ENCODE measurements around the gene ZC3H8. TPM values are rescaled to one million over a fixed set of nuclear protein-coding genes. Genes with fewer than 3 reads are reported as not detected.

ZC3H8 gene
- total RNA-seq, 1 donor: 7.6 TPM

- Histone ChIP-seq H3K4me3 (ENCODE audit: insufficient read depth, low read length) (no peak overlapping the region), H2AFZ (ENCODE audit: low read length) (peak overlapping the region; percentile 25), H3K36me3 (ENCODE audit: insufficient read depth, low read length) (no peaks in the 10 kb centered on the region), H3K27me3 (ENCODE audit: insufficient read depth, low read length) (no peaks in the 10 kb centered on the region), H3K27ac (ENCODE audit: low read depth, low read length) (no peak overlapping the region), H3K9me3 (ENCODE audit: low read depth, low read length) (no peaks in the 10 kb centered on the region), H3K4me1 (ENCODE audit: insufficient read depth, low read length) (peaks cover 17% of the 10 kb centered on the region), H4K20me1 (ENCODE audit: insufficient read depth, low read length) (no peaks in the 10 kb centered on the region), H3K79me2 (ENCODE audit: insufficient read depth, low read length) (peaks cover 12% of the 10 kb centered on the region), H3K4me2 (ENCODE audit: insufficient read depth, low read length) (no peak overlapping the region)
- TF ChIP-seq CTCF (IDR thresholded peaks at IDR 0.05; ENCODE audit: extremely low read depth, low read depth, low read length): no peak
- peak; percentile 51 for DNase-seq (ENCODE audit: insufficient read length, low spot score, missing footprints)
Observed at GRCh38 chr2:112257575-112257974, 2.7 kb upstream of the ZC3H8 start.

GRCh38 chr2:112256654-112257053 is 1.8 kb upstream of the ZC3H8 start:
- Histone ChIP-seq H3K4me2 (ENCODE audit: insufficient read depth, low read length) (no peak overlapping the region), H3K4me3 (ENCODE audit: insufficient read depth, low read length) (no peak overlapping the region), H3K36me3 (ENCODE audit: insufficient read depth, low read length) (no peaks in the 10 kb centered on the region), H3K9me3 (ENCODE audit: low read depth, low read length) (no peaks in the 10 kb centered on the region), H2AFZ (ENCODE audit: low read length) (no peak overlapping the region), H3K4me1 (ENCODE audit: insufficient read depth, low read length) (peaks cover 17% of the 10 kb centered on the region), H3K27me3 (ENCODE audit: insufficient read depth, low read length) (no peaks in the 10 kb centered on the region), H3K79me2 (ENCODE audit: insufficient read depth, low read length) (peaks cover 19% of the 10 kb centered on the region), H3K27ac (ENCODE audit: low read depth, low read length) (no peak overlapping the region), H4K20me1 (ENCODE audit: insufficient read depth, low read length) (no peaks in the 10 kb centered on the region)
- DNase-seq (ENCODE audit: insufficient read length, low spot score, missing footprints): no peak
- TF ChIP-seq CTCF (IDR thresholded peaks at IDR 0.05; ENCODE audit: extremely low read depth, low read depth, low read length): no peak

- Histone ChIP-seq H3K79me2 (ENCODE audit: insufficient read depth, low read length) (peaks cover 24% of the 10 kb centered on the region), H3K27ac (ENCODE audit: low read depth, low read length) (no peak overlapping the region), H3K27me3 (ENCODE audit: insufficient read depth, low read length) (no peaks in the 10 kb centered on the region), H3K36me3 (ENCODE audit: insufficient read depth, low read length) (no peaks in the 10 kb centered on the region), H3K4me3 (ENCODE audit: insufficient read depth, low read length) (no peak overlapping the region), H3K4me2 (ENCODE audit: insufficient read depth, low read length) (no peak overlapping the region), H2AFZ (ENCODE audit: low read length) (no peak overlapping the region), H4K20me1 (ENCODE audit: insufficient read depth, low read length) (no peaks in the 10 kb centered on the region), H3K4me1 (ENCODE audit: insufficient read depth, low read length) (peaks cover 21% of the 10 kb centered on the region), H3K9me3 (ENCODE audit: low read depth, low read length) (no peaks in the 10 kb centered on the region)
- no peak for TF ChIP-seq CTCF (IDR thresholded peaks at IDR 0.05; ENCODE audit: extremely low read depth, low read depth, low read length)
- no peak for DNase-seq (ENCODE audit: insufficient read length, low spot score, missing footprints)
Observed at GRCh38 chr2:112255875-112256274, 1.0 kb upstream of the ZC3H8 start.

- Histone ChIP-seq H4K20me1 (ENCODE audit: insufficient read depth, low read length) (no peaks in the 10 kb centered on the region), H3K4me1 (ENCODE audit: insufficient read depth, low read length) (peaks cover 16% of the 10 kb centered on the region), H3K4me3 (ENCODE audit: insufficient read depth, low read length) (no peak overlapping the region), H3K79me2 (ENCODE audit: insufficient read depth, low read length) (peaks cover 29% of the 10 kb centered on the region), H3K27ac (ENCODE audit: low read depth, low read length) (no peak overlapping the region), H3K27me3 (ENCODE audit: insufficient read depth, low read length) (no peaks in the 10 kb centered on the region), H2AFZ (ENCODE audit: low read length) (no peak overlapping the region), H3K4me2 (ENCODE audit: insufficient read depth, low read length) (no peak overlapping the region), H3K9me3 (ENCODE audit: low read depth, low read length) (no peaks in the 10 kb centered on the region), H3K36me3 (ENCODE audit: insufficient read depth, low read length) (no peaks in the 10 kb centered on the region)
- no peak for TF ChIP-seq CTCF (IDR thresholded peaks at IDR 0.05; ENCODE audit: extremely low read depth, low read depth, low read length)
- peak; percentile 62 for DNase-seq (ENCODE audit: insufficient read length, low spot score, missing footprints)
Observed at GRCh38 chr2:112253261-112253815, 1.5 kb downstream of the ZC3H8 start.
